Medulla oblongata (tissue), 1 donor: Measurements from ENCODE around the gene FBXO42.
"Not testable (repeated sequence)": the region's sequence is repeated elsewhere in the genome, so short reads cannot be mapped to it uniquely, and the experiment has no call there.

Experiments used
- DNase-seq: peaks from one replicate; pipeline ENCODE4 v3.0.0-alpha.2; 2015; ENCODE audit errors: extremely low spot score

Gene FBXO42

GRCh38 chr1:16266411-16267118 is 85.7 kb downstream of the FBXO42 start:
- no peak for DNase-seq

GRCh38 chr1:16262067-16262466 is 90.2 kb downstream of the FBXO42 start:
- no peak for DNase-seq

GRCh38 chr1:16260814-16261213 is 91.5 kb downstream of the FBXO42 start:
- no peak for DNase-seq

GRCh38 chr1:16258591-16259135 is 93.6 kb downstream of the FBXO42 start:
- DNase-seq, result no peak

GRCh38 chr1:16257968-16258367 is 94.3 kb downstream of the FBXO42 start:
- DNase-seq, result no peak

GRCh38 chr1:16257556-16257955 is 94.7 kb downstream of the FBXO42 start:
- not testable (repeated sequence) for DNase-seq

- no peak for DNase-seq
Observed at GRCh38 chr1:16256478-16256877, 95.8 kb downstream of the FBXO42 start.

- no peak for DNase-seq
Observed at GRCh38 chr1:16254263-16254928, 97.9 kb downstream of the FBXO42 start.

GRCh38 chr1:16253332-16253922 is 98.9 kb downstream of the FBXO42 start:
- DNase-seq, result no peak

GRCh38 chr1:16252912-16253311 is 99.4 kb downstream of the FBXO42 start:
- no peak for DNase-seq

- no peak for DNase-seq
Observed at GRCh38 chr1:16251381-16251780, 100.9 kb downstream of the FBXO42 start.

GRCh38 chr1:16250524-16251251 is 101.6 kb downstream of the FBXO42 start:
- peak; percentile 27 for DNase-seq

GRCh38 chr1:16249596-16250241 is 102.6 kb downstream of the FBXO42 start:
- peak; percentile 24 for DNase-seq

GRCh38 chr1:16248603-16249516 is 103.4 kb downstream of the FBXO42 start:
- peak; percentile 85 for DNase-seq

GRCh38 chr1:16248007-16248436 is 104.3 kb downstream of the FBXO42 start:
- no peak for DNase-seq

GRCh38 chr1:16247441-16247840 is 104.8 kb downstream of the FBXO42 start:
- no peak for DNase-seq

GRCh38 chr1:16246961-16247360 is 105.3 kb downstream of the FBXO42 start:
- no peak for DNase-seq

GRCh38 chr1:16246239-16246638 is 106.0 kb downstream of the FBXO42 start:
- not testable (repeated sequence) for DNase-seq

- no peak for DNase-seq
Observed at GRCh38 chr1:16245476-16246196, 106.6 kb downstream of the FBXO42 start.
